Liver (tissue), 3 donors: ENCODE measurements around the gene LRP5.

Experiments
- GABPA ChIP-seq, 2 donors: IDR thresholded peaks in 1 of 2; conservative IDR thresholded peaks in 1 of 2; 2 replicates each; pipeline ENCODE4 v1.6.1; 2016; ENCODE audit warnings: antibody characterized with exemption in 2 of 2, mild to moderate bottlenecking in 1 of 2, moderate library complexity in 1 of 2
- JUND ChIP-seq, 2 donors: IDR thresholded peaks; 2 replicates each; pipeline ENCODE4 v1.6.1; 2016; ENCODE audit warnings: antibody characterized with exemption in 2 of 2
- MAX ChIP-seq: IDR thresholded peaks from 2 replicates; pipeline ENCODE4 v1.6.1; 2016; ENCODE audit warnings: antibody characterized with exemption
- RAD21 ChIP-seq, 2 donors: IDR thresholded peaks; 2 replicates each; pipeline ENCODE4 v1.6.1; 2016; ENCODE audit warnings: antibody characterized with exemption in 2 of 2, mild to moderate bottlenecking in 2 of 2
- RXRA ChIP-seq, 2 donors: IDR thresholded peaks; 2 replicates each; pipeline ENCODE4 v1.6.1; 2017 to 2018; ENCODE audit warnings: antibody characterized with exemption in 2 of 2, mild to moderate bottlenecking in 1 of 2
- TAF1 ChIP-seq: conservative IDR thresholded peaks from 2 replicates; pipeline ENCODE4 v1.6.1; 2016; ENCODE audit warnings: antibody characterized with exemption, mild to moderate bottlenecking
- TF ChIP-seq, protein P1 (sequence below): fragments of 150-350 bp; IDR thresholded peaks from 2 replicates; pipeline ENCODE4 v1.5.1; 2017; ENCODE audit warnings: improper control_type of control experiment, low read depth, low read length; ENCODE audit not compliant: missing input control
- TF ChIP-seq, protein P2 (sequence below): IDR thresholded peaks from 2 replicates; pipeline ENCODE4 v1.6.1; 2016; ENCODE audit warnings: antibody characterized with exemption
- TF ChIP-seq, protein P3 (sequence below): IDR thresholded peaks from 2 replicates; pipeline ENCODE4 v1.6.1; 2016; ENCODE audit warnings: antibody characterized with exemption
- donor health status: healthy.
- donor health status: healthy.

DNA sequence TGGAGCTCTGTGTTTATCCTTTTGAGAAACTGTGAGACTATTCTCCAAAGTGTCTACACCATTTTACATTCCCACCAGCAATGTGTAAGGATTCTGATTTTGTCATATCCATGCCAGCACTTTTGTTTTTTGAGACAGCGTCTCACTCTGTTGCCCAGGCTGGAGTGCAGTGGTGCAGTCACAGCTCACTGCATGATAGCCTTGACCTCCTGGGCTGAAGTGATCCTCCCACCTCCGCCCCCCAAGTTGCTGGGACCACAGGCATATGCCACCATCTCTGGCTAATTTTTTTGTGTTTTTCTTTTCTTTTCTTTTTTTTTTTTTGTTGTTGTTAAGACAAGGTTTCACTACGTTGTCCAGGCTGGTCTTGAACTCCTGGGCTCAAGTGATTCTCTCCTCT, 183.5 kb downstream of the LRP5 start:
- TF ChIP-seq, protein P1, sequence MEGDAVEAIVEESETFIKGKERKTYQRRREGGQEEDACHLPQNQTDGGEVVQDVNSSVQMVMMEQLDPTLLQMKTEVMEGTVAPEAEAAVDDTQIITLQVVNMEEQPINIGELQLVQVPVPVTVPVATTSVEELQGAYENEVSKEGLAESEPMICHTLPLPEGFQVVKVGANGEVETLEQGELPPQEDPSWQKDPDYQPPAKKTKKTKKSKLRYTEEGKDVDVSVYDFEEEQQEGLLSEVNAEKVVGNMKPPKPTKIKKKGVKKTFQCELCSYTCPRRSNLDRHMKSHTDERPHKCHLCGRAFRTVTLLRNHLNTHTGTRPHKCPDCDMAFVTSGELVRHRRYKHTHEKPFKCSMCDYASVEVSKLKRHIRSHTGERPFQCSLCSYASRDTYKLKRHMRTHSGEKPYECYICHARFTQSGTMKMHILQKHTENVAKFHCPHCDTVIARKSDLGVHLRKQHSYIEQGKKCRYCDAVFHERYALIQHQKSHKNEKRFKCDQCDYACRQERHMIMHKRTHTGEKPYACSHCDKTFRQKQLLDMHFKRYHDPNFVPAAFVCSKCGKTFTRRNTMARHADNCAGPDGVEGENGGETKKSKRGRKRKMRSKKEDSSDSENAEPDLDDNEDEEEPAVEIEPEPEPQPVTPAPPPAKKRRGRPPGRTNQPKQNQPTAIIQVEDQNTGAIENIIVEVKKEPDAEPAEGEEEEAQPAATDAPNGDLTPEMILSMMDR = no peak
- no peak for TF ChIP-seq MAX
- no peak for TF ChIP-seq JUND (IDR thresholded peaks at IDR 0.05)
- TF ChIP-seq RAD21 (IDR thresholded peaks at IDR 0.05) = no peak
- no peak for TF ChIP-seq TAF1
- TF ChIP-seq, protein P2, sequence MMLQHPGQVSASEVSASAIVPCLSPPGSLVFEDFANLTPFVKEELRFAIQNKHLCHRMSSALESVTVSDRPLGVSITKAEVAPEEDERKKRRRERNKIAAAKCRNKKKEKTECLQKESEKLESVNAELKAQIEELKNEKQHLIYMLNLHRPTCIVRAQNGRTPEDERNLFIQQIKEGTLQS = no peak
- TF ChIP-seq RXRA (IDR thresholded peaks at IDR 0.05) = no peak
- TF ChIP-seq, protein P3, sequence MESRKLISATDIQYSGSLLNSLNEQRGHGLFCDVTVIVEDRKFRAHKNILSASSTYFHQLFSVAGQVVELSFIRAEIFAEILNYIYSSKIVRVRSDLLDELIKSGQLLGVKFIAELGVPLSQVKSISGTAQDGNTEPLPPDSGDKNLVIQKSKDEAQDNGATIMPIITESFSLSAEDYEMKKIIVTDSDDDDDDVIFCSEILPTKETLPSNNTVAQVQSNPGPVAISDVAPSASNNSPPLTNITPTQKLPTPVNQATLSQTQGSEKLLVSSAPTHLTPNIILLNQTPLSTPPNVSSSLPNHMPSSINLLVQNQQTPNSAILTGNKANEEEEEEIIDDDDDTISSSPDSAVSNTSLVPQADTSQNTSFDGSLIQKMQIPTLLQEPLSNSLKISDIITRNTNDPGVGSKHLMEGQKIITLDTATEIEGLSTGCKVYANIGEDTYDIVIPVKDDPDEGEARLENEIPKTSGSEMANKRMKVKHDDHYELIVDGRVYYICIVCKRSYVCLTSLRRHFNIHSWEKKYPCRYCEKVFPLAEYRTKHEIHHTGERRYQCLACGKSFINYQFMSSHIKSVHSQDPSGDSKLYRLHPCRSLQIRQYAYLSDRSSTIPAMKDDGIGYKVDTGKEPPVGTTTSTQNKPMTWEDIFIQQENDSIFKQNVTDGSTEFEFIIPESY = no peak
- no peak for TF ChIP-seq GABPA (IDR thresholded peaks at IDR 0.05 in 1 of 2, conservative IDR thresholded peaks at IDR 0.05 in 1 of 2)
